Suprapubic skin (tissue), 4 donors: ENCODE measurements around the gene CCDC172.

ENCODE experiments used
- CTCF ChIP-seq, 2 donors: fragments of 200-600 bp in 1 of 2; fragments of 450-650 bp in 1 of 2; sonication (generic) in 1 of 2; IDR thresholded peaks; one replicate each; pipeline ENCODE4 v1.5.1; 2016 to 2019; ENCODE audit warnings: antibody characterized with exemption in 2 of 2, mild to moderate bottlenecking in 1 of 2, moderate library complexity in 1 of 2
- EP300 ChIP-seq: sonication (generic); formaldehyde crosslinking; IDR thresholded peaks from one replicate; pipeline ENCODE4 v1.6.1; 2017; ENCODE audit warnings: antibody characterized with exemption
- POLR2A ChIP-seq, 2 donors: fragments of 450-650 bp; IDR thresholded peaks; one replicate each; pipeline ENCODE4 v1.6.1; 2017; ENCODE audit warnings: antibody characterized with exemption in 2 of 2, mild to moderate bottlenecking in 2 of 2, moderate library complexity in 2 of 2
- POLR2AphosphoS5 ChIP-seq, 3 donors: sonication (generic); formaldehyde crosslinking; IDR thresholded peaks; one replicate each; pipeline ENCODE4 v1.6.1; 2017; ENCODE audit warnings: antibody characterized with exemption in 3 of 3

- TF ChIP-seq CTCF (IDR thresholded peaks at IDR 0.05) (no peak), POLR2A (IDR thresholded peaks at IDR 0.05) (no peak), POLR2AphosphoS5 (IDR thresholded peaks at IDR 0.05) (no peak), EP300 (no peak)
These were observed 78.6 kb downstream of the CCDC172 start for GRCh38 chr10:116402858-116403257.
